Stimulated activated effector memory CD8-positive, alpha-beta T cell treated with anti-CD3 and anti-CD28 coated beads, Interleukin-12 subunit alpha, Interleukin-12 subunit beta, amount 100 ng/mL, for 72 hours (primary cell): ENCODE data around the gene COTL1.
A peak's percentile ranks its signal among the peaks of the same experiment; 100 is the strongest.

Source experiments
- ATAC-seq: fragments of 150-1000 bp; cut with Tn5 transposase; 2 replicates; pipeline ENCODE4 v1.10.0; 2021
- DNase-seq, 2 donors: peaks; one replicate each; pipeline ENCODE4 v3.0.0; 2021 to 2022; ENCODE audit warnings: low spot score in 2 of 2
- H3K27ac Mint-ChIP-seq: one replicate; pipeline ENCODE4 v1.8.0; 2022; ENCODE audit warnings: mild to moderate bottlenecking, mixed read lengths
- H3K36me3 Mint-ChIP-seq: one replicate; pipeline ENCODE4 v1.8.0; 2022; ENCODE audit warnings: mild to moderate bottlenecking, mixed read lengths
- H3K4me1 Mint-ChIP-seq: one replicate; pipeline ENCODE4 v1.8.0; 2022; ENCODE audit warnings: mixed read lengths
- H3K4me3 Mint-ChIP-seq: one replicate; pipeline ENCODE4 v1.8.0; 2022; ENCODE audit warnings: mild to moderate bottlenecking, mixed read lengths
- H3K9me3 Mint-ChIP-seq: one replicate; pipeline ENCODE4 v1.8.0; 2022; ENCODE audit warnings: mixed read lengths

Gene COTL1

GRCh38 chr16:84550096-84550495 is 67.8 kb downstream of the COTL1 start:
- ATAC-seq (no peak), DNase-seq (no peak)
- Mint-ChIP-seq H3K4me3 (peak overlapping the region; percentile 81), H3K9me3 (no peaks in the 10 kb centered on the region), H3K27ac (peak overlapping the region; percentile 96), H3K36me3 (peaks cover 56% of the 10 kb centered on the region), H3K4me1 (peaks cover 59% of the 10 kb centered on the region)

- H3K4me1 Mint-ChIP-seq = peaks cover 58% of the 10 kb centered on the region
- H3K4me3 Mint-ChIP-seq = peak overlapping the region; percentile 81
- peak overlapping the region; percentile 96 for H3K27ac Mint-ChIP-seq
- H3K9me3 Mint-ChIP-seq = no peaks in the 10 kb centered on the region
- DNase-seq (peak in 1 of 2 donors; percentile 74), ATAC-seq (peak; percentile 74)
- peaks cover 57% of the 10 kb centered on the region for H3K36me3 Mint-ChIP-seq
These were observed 68.7 kb downstream of the COTL1 start for GRCh38 chr16:84548971-84549844.

- Mint-ChIP-seq H3K27ac (peak overlapping the region; percentile 96), H3K9me3 (no peaks in the 10 kb centered on the region), H3K4me1 (peaks cover 54% of the 10 kb centered on the region), H3K36me3 (peaks cover 58% of the 10 kb centered on the region), H3K4me3 (peak overlapping the region; percentile 81)
- ATAC-seq = peak; percentile 17
- no peak for DNase-seq
These were observed 69.4 kb downstream of the COTL1 start for GRCh38 chr16:84548508-84548907.

- no peak for DNase-seq
These were observed 70.3 kb downstream of the COTL1 start for GRCh38 chr16:84547546-84548061.

GRCh38 chr16:84546669-84547545 is 71.0 kb downstream of the COTL1 start:
- no peak for ATAC-seq
- peaks cover 44% of the 10 kb centered on the region for H3K36me3 Mint-ChIP-seq
- H3K4me1 Mint-ChIP-seq = peaks cover 42% of the 10 kb centered on the region
- H3K9me3 Mint-ChIP-seq = no peaks in the 10 kb centered on the region
- no peak for DNase-seq
- peak overlapping the region; percentile 80 for H3K27ac Mint-ChIP-seq
- H3K4me3 Mint-ChIP-seq = peak overlapping the region; percentile 81

More at GRCh38 chr16:84547546-84548061, 70.3 kb downstream of the COTL1 start:
- H3K4me3 Mint-ChIP-seq = peak overlapping the region; percentile 81
- peaks cover 47% of the 10 kb centered on the region for H3K4me1 Mint-ChIP-seq
- H3K9me3 Mint-ChIP-seq = no peaks in the 10 kb centered on the region
- H3K36me3 Mint-ChIP-seq = peaks cover 50% of the 10 kb centered on the region
- ATAC-seq = no peak
- H3K27ac Mint-ChIP-seq = peak overlapping the region; percentile 80

- DNase-seq (no peak), ATAC-seq (no peak)
- H3K4me1 Mint-ChIP-seq = peaks cover 33% of the 10 kb centered on the region
- H3K4me3 Mint-ChIP-seq = no peak overlapping the region
- H3K9me3 Mint-ChIP-seq = no peaks in the 10 kb centered on the region
- H3K27ac Mint-ChIP-seq = no peak overlapping the region
- peaks cover 32% of the 10 kb centered on the region for H3K36me3 Mint-ChIP-seq
These were observed 72.7 kb downstream of the COTL1 start for GRCh38 chr16:84545114-84545737.

- peak overlapping the region; percentile 26 for H3K27ac Mint-ChIP-seq
- H3K9me3 Mint-ChIP-seq = no peaks in the 10 kb centered on the region
- peaks cover 23% of the 10 kb centered on the region for H3K4me1 Mint-ChIP-seq
- no peak overlapping the region for H3K4me3 Mint-ChIP-seq
- no peak for DNase-seq
- no peak for ATAC-seq
- H3K36me3 Mint-ChIP-seq = peaks cover 28% of the 10 kb centered on the region
These were observed 73.7 kb downstream of the COTL1 start for GRCh38 chr16:84544031-84544773.

GRCh38 chr16:84543253-84543652 is 74.6 kb downstream of the COTL1 start:
- Mint-ChIP-seq H3K27ac (no peak overlapping the region), H3K4me3 (no peak overlapping the region), H3K9me3 (no peaks in the 10 kb centered on the region), H3K36me3 (peaks cover 22% of the 10 kb centered on the region), H3K4me1 (peaks cover 17% of the 10 kb centered on the region)
- DNase-seq (no peak), ATAC-seq (no peak)

- no peak for ATAC-seq
- Mint-ChIP-seq H3K27ac (no peak overlapping the region), H3K4me1 (peaks cover 12% of the 10 kb centered on the region), H3K9me3 (no peaks in the 10 kb centered on the region), H3K4me3 (no peak overlapping the region), H3K36me3 (peaks cover 20% of the 10 kb centered on the region)
- DNase-seq = no peak
These were observed 75.7 kb downstream of the COTL1 start for GRCh38 chr16:84541999-84542817.

- H3K27ac Mint-ChIP-seq = no peak overlapping the region
These were observed 77.7 kb downstream of the COTL1 start for GRCh38 chr16:84540194-84540593.

GRCh38 chr16:84538222-84538840 is 79.5 kb downstream of the COTL1 start:
- ATAC-seq = no peak
- H3K36me3 Mint-ChIP-seq = no peaks in the 10 kb centered on the region
- DNase-seq = no peak
- H3K4me1 Mint-ChIP-seq = no peaks in the 10 kb centered on the region
- H3K9me3 Mint-ChIP-seq = no peaks in the 10 kb centered on the region
- no peak overlapping the region for H3K27ac Mint-ChIP-seq
- no peak overlapping the region for H3K4me3 Mint-ChIP-seq

More at GRCh38 chr16:84540194-84540593, 77.7 kb downstream of the COTL1 start:
- Mint-ChIP-seq H3K4me3 (no peak overlapping the region), H3K9me3 (no peaks in the 10 kb centered on the region), H3K36me3 (peaks cover 6% of the 10 kb centered on the region), H3K4me1 (peaks cover 6% of the 10 kb centered on the region)
- ATAC-seq (no peak), DNase-seq (no peak)

GRCh38 chr16:84537491-84538151 is 80.3 kb downstream of the COTL1 start:
- Mint-ChIP-seq H3K4me3 (no peak overlapping the region), H3K4me1 (peaks cover 3% of the 10 kb centered on the region), H3K27ac (no peak overlapping the region), H3K36me3 (no peaks in the 10 kb centered on the region), H3K9me3 (no peaks in the 10 kb centered on the region)
- ATAC-seq (no peak), DNase-seq (no peak)

- H3K4me3 Mint-ChIP-seq = no peak overlapping the region
- peaks cover 13% of the 10 kb centered on the region for H3K4me1 Mint-ChIP-seq
- DNase-seq (no peak), ATAC-seq (no peak)
- H3K9me3 Mint-ChIP-seq = no peaks in the 10 kb centered on the region
- H3K27ac Mint-ChIP-seq = no peak overlapping the region
- no peaks in the 10 kb centered on the region for H3K36me3 Mint-ChIP-seq
These were observed 82.0 kb downstream of the COTL1 start for GRCh38 chr16:84535851-84536250.
